DOHH2 (cell line): ENCODE results near the gene CCN5.

Source experiments
- CTCF ChIP-seq: fragments of 200-600 bp; sonication (generic); IDR thresholded peaks from one replicate; pipeline ENCODE4 v1.5.1; 2014; ENCODE audit warnings: antibody characterized with exemption, mild to moderate bottlenecking, low read depth, low read length; ENCODE audit not compliant: poor library complexity, severe bottlenecking
- EZH2phosphoT487 ChIP-seq: fragments of 200-600 bp; sonication (generic); IDR thresholded peaks from 2 replicates; pipeline ENCODE4 v1.6.1; 2017; ENCODE audit warnings: borderline replicate concordance, mild to moderate bottlenecking, antibody characterized with exemption, low read length, moderate library complexity, mixed read lengths

DNA sequence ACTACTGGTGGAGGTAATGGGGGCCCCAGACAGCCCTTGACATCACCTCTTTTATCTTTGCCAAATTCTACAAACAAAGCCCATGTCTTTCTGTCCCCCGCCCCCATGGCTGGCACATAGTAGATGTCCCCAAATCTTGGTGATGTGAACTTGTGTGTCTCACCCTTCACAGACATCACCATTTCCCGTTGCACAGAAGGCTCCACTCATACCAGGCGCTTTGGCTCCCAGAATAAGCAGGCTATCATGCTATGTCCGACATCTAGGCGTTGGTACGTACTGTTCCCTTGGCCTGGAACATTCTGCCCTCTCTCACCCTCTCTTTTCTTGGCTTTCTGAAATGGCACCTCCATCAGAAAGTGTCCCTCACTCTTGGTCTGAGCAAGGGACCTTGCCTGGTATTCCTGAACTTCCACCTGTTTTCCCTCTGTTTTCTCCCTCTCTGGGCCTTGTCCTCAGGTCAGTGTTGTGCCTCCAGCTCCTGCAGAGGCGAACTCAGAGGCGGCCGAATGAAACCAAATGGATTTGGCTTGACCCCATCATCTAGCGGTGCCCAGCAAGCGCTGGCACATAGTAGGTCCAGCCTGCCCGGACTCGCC lies 968 bp upstream of the CCN5 start:
- no peak for TF ChIP-seq CTCF
- TF ChIP-seq EZH2phosphoT487: no peak
